Measurements from ENCODE around the gene SAMD1. TPM values are rescaled to one million over a fixed set of nuclear protein-coding genes. Genes with fewer than 3 reads are reported as not detected.

Gene SAMD1
- polyA plus RNA-seq, 1 donor (not counting 4 experiments of a cell fraction or from before 2014, with no cell fraction given): 5.3 TPM

DNA sequence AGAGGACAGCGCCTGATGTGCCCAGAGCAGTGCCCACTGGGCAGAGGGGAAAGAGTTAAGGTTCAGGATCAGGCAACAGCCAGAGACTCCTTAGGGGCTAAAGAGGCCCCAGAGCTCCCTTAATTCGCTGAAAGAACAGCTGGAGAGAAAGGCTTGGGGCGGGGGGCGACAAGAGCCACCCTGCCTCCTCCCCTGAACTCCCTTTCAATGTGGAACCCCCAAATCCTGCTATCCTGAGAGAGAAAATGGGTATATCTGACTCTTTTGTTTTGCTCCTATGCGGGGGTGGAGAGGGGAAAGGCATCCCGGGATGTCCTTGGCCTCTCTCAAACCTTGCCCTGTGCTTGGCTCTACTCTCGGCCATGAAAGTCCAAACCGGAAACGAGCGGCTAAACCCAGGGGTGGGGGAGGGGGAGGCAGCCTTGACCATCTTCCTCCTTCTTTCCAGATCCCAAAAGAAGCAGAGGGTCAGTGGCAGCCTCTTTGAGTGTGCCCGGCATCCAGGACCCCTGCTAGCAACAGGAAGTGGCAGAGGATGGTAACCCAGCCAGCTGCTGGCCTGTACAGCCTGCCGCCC, 22.3 kb upstream of the SAMD1 start:
- dilution Hi-C loops (cut with MboI; ENCODE audit: extremely low pct_ligation_motif_present, low sequenced_read_pairs): no loop called here
- peaks cover 9% of the 10 kb centered on the region for H3K79me2 ChIP-seq (ENCODE audit: control insufficient read depth, insufficient read depth, low read length)
- FAIRE-seq: no peak
- H3K4me1 ChIP-seq (ENCODE audit: control insufficient read depth, extremely low read depth, insufficient read depth, low read length): peaks cover 6% of the 10 kb centered on the region
- H2AFZ ChIP-seq (ENCODE audit: control insufficient read depth, low read length): no peak overlapping the region
- no peak overlapping the region for H3K27ac ChIP-seq (ENCODE audit: control insufficient read depth, insufficient read depth, low read length)
- no peaks in the 10 kb centered on the region for H3K27me3 ChIP-seq (ENCODE audit: control insufficient read depth, extremely low read depth, insufficient read depth, low read length)
- no peaks in the 10 kb centered on the region for H3K9me1 ChIP-seq (ENCODE audit: control insufficient read depth, extremely low read depth, insufficient read depth, low read length)
- no peaks in the 10 kb centered on the region for H3K9me3 ChIP-seq (ENCODE audit: control insufficient read depth, low read depth, low read length)
- DNase-seq (ENCODE audit: low read depth, low spot score): no peak
- no peak overlapping the region for H3K9ac ChIP-seq (ENCODE audit: control insufficient read depth, extremely low read depth, insufficient read depth, low read length)
- no peak overlapping the region for H3K4me3 ChIP-seq (ENCODE audit: control insufficient read depth in 2 of 3, extremely low read depth in 1 of 3, insufficient read depth in 2 of 3, low read depth in 1 of 3, low read length in 3 of 3)
- TF ChIP-seq CTCF (optimal IDR thresholded peaks at IDR 0.05 in 1 of 3, IDR thresholded peaks at IDR 0.05 in 1 of 3, conservative IDR thresholded peaks at IDR 0.05 in 1 of 3; ENCODE audit: extremely low read depth in 1 of 3, insufficient read depth in 2 of 3, low read length in 3 of 3) (no peak), EZH2 (IDR thresholded peaks at IDR 0.05; ENCODE audit: low read length) (no peak)
- no peaks in the 10 kb centered on the region for H4K20me1 ChIP-seq (ENCODE audit: control insufficient read depth, extremely low read depth, insufficient read depth, low read length)
- H3K4me2 ChIP-seq (ENCODE audit: control insufficient read depth, extremely low read depth, insufficient read depth, low read depth, low read length): no peak overlapping the region
- peaks cover 2 to 3% of the 10 kb centered on the region in 2 experiments for H3K36me3 ChIP-seq (ENCODE audit: control insufficient read depth in 2 of 2, extremely low read depth in 1 of 2, insufficient read depth in 2 of 2, low read length in 2 of 2)

DNA sequence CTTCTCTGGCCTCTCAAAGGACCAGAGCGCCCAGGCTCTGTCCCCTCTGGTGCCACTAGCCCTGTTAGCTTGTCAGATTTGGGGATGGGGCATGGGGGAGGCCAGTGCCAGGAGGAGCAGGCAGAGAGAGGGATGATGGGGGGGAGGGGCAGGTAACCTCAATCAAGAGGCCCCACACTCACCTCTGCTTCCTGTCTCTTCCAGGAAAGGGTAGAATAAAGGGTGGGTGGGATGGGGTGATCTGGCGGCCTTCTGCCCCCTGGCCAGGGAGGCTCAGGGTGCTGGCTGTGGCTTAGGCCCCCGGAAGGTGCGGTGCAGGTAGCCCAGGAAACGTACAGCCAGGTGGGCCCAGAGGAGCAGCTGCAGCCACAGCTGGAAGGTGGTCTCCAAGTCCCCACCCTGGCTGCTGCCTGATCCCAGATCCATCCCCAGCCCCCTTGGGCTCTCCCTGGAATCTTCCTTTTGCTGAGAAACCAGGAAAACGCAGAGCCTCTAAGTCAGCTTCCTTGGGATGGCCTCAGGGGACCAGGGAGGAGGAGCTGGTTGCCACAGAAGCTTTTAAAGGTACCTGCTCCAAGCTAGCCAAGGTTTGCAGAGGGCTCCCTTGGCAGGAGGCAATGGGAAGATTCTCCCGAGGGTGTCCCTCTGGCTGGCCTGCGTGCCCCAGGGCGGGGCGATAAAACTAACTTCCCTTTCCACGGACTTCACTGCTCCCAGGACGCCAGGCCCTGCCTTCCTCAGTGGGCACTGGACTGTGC, 21.7 kb upstream of the SAMD1 start:
- H3K4me2 ChIP-seq (ENCODE audit: control insufficient read depth, extremely low read depth, insufficient read depth, low read depth, low read length): no peak overlapping the region
- H3K9me3 ChIP-seq (ENCODE audit: control insufficient read depth, low read depth, low read length): no peaks in the 10 kb centered on the region
- H3K4me1 ChIP-seq (ENCODE audit: control insufficient read depth, extremely low read depth, insufficient read depth, low read length): peaks cover 6% of the 10 kb centered on the region
- H2AFZ ChIP-seq (ENCODE audit: control insufficient read depth, low read length): no peak overlapping the region
- no peak overlapping the region for H3K27ac ChIP-seq (ENCODE audit: control insufficient read depth, insufficient read depth, low read length)
- peaks cover 3 to 4% of the 10 kb centered on the region in 2 experiments for H3K36me3 ChIP-seq (ENCODE audit: control insufficient read depth in 2 of 2, extremely low read depth in 1 of 2, insufficient read depth in 2 of 2, low read length in 2 of 2)
- H3K4me3 ChIP-seq (ENCODE audit: control insufficient read depth in 2 of 3, extremely low read depth in 1 of 3, insufficient read depth in 2 of 3, low read depth in 1 of 3, low read length in 3 of 3): no peak overlapping the region
- H3K9ac ChIP-seq (ENCODE audit: control insufficient read depth, extremely low read depth, insufficient read depth, low read length): no peak overlapping the region
- DNase-seq (ENCODE audit: low read depth, low spot score): no peak
- no peaks in the 10 kb centered on the region for H3K27me3 ChIP-seq (ENCODE audit: control insufficient read depth, extremely low read depth, insufficient read depth, low read length)
- H4K20me1 ChIP-seq (ENCODE audit: control insufficient read depth, extremely low read depth, insufficient read depth, low read length): no peaks in the 10 kb centered on the region
- no peak for FAIRE-seq
- no peak for TF ChIP-seq EZH2 (IDR thresholded peaks at IDR 0.05; ENCODE audit: low read length)
- no peak for TF ChIP-seq CTCF (optimal IDR thresholded peaks at IDR 0.05 in 1 of 3, IDR thresholded peaks at IDR 0.05 in 1 of 3, conservative IDR thresholded peaks at IDR 0.05 in 1 of 3; ENCODE audit: extremely low read depth in 1 of 3, insufficient read depth in 2 of 3, low read length in 3 of 3)
- peaks cover 9% of the 10 kb centered on the region for H3K79me2 ChIP-seq (ENCODE audit: control insufficient read depth, insufficient read depth, low read length)
- dilution Hi-C loops (cut with MboI; ENCODE audit: extremely low pct_ligation_motif_present, low sequenced_read_pairs): no loop called here
- no peaks in the 10 kb centered on the region for H3K9me1 ChIP-seq (ENCODE audit: control insufficient read depth, extremely low read depth, insufficient read depth, low read length)
